HG02840 (cell line): Measurements from ENCODE around the gene CFAP410.
"Not testable (repeated sequence)": the region's sequence is repeated elsewhere in the genome, so short reads cannot be mapped to it uniquely, and the experiment has no call there.

Source experiments
- ATAC-seq: cut with Tn5 transposase; IDR thresholded peaks from one replicate; pipeline ENCODE4 v1.9.1; 2021; ENCODE audit warnings: mild to moderate bottlenecking, moderate library complexity, moderate number of reproducible peaks; ENCODE audit not compliant: unreplicated experiment, low FRiP score

CFAP410 gene

DNA sequence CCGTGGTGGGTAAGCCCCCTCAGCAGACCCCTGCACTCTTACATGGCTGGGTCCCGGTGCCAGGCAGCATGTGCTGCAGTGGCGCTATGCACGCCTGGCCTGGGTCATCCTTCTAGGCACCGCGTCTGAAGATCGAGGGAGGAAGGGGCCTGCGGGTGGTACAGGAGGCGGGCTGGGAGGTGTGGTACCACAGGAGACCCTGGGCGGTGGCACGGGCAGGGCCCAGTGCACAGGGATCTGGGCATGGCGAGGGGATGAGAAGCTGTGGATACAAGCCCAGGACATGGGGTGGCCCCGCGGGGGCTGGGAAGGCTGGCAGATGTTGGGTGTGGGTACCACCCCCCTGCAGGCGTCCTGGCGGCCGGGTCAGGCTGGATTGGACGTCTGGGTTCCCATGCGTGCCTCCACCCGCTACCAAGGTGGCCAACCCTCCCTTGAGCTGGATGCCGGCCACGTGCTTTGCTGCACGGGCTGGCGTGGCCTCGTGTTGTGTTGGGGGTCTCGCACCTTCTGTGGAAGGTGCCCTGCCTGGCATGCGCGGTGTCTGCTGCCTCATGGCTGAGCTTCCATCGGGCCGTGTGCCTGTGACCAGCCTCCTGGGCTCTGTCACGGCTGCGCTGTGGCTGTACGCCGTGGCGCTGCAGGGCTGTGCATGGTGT is 19.7 kb downstream of the CFAP410 start:
- no peak for ATAC-seq

GRCh38 chr21:44318489-44319285 is 20.5 kb downstream of the CFAP410 start:
- ATAC-seq: no peak

GRCh38 chr21:44317871-44318270 is 21.3 kb downstream of the CFAP410 start:
- no peak for ATAC-seq

- ATAC-seq: no peak
Measured at GRCh38 chr21:44317241-44317782, 21.9 kb downstream of the CFAP410 start.

GRCh38 chr21:44316277-44316900 is 22.8 kb downstream of the CFAP410 start:
- no peak for ATAC-seq

DNA sequence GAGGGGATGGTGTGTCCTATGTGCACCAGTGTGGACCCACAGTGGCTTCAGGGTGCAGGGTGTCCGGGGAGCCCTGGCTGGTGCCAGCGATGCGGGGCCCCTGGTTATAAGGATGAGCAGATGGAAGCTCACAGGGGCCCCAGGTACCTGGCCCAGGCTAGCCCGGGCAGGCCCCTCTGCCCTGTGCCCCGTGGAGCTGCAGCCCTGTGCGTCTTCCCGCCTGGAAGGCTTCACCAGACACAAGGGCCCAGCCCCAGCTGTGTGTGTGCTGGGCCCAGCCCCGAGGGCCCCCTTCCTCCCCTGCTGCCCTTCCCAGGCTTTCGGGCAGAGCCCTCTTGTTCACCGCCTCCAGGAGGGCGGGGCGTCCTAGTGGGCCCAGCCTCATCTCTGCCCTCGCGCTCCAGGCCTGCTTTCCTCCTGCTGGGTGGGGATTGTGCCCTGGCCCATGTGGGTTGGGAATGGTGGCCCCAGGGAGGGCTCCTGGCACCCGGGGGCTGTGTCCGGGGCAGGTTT is 23.4 kb downstream of the CFAP410 start:
- ATAC-seq: no peak

- no peak for ATAC-seq
Measured at GRCh38 chr21:44314561-44314960, 24.6 kb downstream of the CFAP410 start.

GRCh38 chr21:44314128-44314527 is 25.1 kb downstream of the CFAP410 start:
- ATAC-seq: no peak

DNA sequence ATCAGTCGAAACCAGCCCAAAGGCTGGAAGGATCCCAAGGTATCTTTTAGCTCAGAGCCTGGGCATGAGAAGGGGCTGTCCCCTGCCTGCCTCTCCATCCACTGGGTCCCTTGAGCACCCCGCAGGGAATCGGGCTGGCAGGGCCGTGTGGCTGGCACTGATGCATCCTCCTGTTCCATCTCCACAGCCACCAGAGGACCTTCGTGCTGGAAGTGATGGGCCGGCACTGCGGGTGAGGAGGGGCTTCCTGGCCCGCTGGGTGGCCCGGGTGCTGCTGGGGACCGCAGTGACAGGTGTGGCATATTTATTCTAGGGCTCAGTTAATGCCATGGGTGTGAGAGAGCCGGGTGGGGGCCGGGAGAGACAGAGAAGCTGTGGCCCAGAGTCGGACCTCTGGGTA is 25.7 kb downstream of the CFAP410 start:
- no peak for ATAC-seq

DNA sequence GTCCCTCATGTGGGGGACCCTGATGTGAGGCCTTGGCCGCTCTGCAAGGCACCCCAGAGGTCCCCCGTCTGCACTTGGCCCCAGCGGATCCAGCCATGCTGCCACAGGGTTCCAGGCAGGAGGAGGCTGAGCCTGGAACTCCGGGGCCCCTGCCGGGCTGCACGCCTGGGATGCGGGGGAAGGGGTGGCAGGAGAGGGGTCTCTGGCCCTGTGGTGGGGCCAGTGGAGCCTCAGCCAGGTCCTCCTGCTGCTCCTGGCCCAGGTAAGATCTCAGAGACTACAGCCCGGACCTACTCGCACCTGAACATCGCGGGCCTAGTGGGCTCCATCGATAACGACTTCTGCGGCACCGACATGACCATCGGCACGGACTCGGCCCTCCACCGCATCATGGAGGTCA is 26.5 kb downstream of the CFAP410 start:
- no peak for ATAC-seq

DNA sequence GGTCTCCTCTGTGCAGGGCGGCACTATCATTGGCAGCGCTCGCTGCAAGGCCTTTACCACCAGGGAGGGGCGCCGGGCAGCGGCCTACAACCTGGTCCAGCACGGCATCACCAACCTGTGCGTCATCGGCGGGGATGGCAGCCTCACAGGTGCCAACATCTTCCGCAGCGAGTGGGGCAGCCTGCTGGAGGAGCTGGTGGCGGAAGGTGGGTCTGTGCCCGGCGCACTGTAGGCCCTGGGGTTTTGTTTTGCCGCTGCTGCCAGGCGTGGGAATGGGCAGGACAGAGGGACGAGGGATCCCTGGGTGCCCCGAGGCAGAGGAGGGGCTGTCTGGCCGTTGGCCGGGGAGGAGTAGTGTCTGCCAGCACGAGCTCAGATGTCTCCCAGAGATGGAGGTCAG is 27.1 kb downstream of the CFAP410 start:
- ATAC-seq: no peak

DNA sequence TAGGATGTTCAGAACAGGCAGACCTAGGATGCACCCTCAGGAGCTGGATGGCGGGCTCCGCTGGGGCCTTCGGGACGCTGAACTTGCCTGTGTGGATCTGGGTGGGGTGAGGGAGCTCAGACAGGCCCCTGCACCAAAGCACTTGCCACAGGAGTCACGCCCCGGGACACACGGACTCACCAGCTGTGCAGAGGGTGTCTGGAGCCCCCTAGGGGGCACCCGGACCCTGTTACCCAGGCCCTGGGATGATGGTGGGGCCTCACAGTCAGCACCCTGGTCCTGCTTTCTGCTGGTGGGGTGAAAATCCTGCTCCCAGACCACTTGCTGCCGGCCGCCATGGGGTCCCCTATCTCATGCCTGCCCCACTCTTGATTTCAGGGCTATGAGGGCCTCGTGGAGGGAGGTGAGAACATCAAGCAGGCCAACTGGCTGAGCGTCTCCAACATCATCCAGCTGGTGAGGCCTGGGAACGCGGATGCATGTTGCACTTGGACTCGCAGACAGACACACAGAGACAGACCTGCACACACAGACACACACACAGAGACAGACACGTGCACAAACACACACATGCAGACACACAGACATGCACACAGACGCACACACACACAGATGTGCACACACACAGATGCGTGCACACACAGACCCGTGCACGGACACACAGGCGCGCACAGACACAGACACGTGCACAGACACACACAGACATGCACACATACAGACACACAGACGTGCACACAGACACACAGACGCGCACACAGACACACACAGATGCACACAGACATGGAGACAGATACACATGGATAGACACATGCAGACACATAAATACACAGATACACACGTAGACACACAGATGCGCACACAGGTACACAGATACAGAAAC is 28.3 kb downstream of the CFAP410 start:
- no peak for ATAC-seq

DNA sequence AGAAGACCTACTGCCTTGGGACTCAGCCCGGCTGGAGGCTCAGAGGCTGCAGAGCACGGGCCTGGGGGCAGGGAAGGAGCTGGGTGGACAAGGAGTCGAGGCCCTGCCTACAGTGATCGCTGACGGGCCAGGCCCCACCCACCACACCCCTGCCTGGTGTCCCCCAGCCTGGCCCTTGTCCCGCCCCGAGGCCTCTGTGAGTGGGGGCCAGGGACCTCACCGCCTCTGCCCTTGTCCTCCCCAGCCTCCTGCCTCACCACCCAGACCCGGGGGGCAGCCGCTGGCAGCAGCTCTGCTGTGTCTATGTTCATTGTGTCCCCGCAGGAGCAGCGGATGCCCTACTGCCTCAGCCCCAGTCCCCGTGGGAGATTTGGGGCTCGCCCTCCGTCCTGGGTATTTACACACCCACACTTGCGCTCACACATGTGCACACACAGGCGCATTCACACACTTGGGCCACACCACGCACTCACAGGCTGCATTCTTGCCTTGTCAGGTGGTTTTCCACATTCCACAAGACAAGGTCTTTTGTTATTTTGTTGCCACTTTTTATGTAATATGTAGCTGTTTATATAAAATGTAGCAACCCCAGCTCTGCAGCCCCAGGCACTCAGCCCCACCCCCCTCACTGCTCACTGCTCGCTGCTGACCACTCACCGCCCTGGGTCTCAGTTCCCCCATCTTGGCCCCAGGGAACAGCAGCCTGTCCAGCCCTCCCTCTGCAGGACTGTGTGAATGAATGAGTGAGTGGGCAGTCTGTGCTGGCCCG is 32.1 kb downstream of the CFAP410 start:
- ATAC-seq: no peak

DNA sequence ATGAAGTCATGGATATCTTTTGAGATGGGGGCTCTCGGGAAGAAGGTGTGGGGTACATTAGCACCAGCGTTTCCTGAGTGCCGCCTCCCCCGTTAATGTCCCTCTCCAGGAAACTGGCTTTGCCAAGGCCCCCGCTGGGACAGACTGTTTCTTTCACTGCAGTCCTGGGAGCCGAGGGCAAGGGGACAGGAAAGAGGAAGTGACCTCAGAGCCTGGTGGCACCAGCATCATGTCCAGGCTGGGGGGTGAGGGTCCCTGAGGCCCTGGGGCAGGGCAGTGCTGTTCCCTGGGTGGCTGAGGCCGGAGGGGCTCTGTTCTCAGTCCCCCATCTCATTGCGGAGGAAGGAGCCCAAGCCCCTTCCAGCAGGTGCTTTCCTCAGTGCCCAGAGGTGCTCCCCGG is 33.5 kb downstream of the CFAP410 start:
- ATAC-seq: no peak

DNA sequence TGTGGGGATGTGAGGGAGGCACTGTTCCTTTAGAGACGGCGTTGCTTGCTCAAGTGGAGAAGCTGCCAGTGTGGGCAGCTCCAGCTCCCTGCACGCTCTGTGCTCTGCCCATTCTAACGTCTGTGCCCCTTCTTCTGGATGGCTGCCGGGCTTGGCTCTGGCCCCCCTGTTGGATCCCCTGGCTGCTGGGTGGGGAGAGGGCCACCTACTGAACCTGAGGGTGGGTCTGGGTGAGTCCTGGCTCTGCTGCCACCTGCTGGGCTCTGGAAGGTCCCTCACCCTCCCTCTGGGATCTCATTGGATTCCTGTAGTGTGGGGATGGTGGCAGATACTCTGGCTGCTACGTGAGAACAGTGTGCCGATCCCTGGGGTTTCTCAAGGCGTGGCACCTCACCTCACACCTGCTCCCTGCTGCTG is 34.3 kb downstream of the CFAP410 start:
- ATAC-seq: no peak

DNA sequence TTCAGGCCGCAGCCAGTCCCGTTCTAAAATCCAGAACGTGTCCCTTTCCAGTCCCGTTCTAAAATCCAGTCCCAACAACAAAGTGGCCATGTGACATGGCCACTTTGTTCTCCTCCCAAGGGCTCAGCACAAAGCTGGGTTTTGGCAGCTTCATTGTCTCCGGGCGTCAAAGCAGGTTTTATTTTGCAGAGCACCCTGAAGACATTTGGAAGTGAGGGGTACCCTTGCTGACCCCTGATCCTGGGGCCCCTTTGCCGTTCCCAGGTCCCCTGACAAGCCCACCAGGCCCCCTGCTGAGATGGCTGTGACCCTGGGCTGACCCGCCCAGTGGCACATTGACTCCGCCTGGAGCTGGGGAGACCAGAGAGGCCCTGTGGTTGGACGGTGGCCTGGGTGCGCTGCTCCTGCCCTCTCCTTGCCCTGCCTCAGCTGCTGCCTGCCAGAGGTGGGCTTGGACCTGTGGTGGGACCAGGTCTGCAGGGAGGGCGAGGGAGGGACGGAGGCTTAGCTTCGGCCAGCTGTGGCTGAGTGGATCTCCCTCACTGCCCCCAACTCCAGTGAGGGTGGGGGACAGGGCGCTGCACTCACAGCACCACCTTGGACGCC is 35.1 kb downstream of the CFAP410 start:
- ATAC-seq: no peak

- no peak for ATAC-seq
Measured at GRCh38 chr21:44303490-44303981, 35.7 kb downstream of the CFAP410 start.

DNA sequence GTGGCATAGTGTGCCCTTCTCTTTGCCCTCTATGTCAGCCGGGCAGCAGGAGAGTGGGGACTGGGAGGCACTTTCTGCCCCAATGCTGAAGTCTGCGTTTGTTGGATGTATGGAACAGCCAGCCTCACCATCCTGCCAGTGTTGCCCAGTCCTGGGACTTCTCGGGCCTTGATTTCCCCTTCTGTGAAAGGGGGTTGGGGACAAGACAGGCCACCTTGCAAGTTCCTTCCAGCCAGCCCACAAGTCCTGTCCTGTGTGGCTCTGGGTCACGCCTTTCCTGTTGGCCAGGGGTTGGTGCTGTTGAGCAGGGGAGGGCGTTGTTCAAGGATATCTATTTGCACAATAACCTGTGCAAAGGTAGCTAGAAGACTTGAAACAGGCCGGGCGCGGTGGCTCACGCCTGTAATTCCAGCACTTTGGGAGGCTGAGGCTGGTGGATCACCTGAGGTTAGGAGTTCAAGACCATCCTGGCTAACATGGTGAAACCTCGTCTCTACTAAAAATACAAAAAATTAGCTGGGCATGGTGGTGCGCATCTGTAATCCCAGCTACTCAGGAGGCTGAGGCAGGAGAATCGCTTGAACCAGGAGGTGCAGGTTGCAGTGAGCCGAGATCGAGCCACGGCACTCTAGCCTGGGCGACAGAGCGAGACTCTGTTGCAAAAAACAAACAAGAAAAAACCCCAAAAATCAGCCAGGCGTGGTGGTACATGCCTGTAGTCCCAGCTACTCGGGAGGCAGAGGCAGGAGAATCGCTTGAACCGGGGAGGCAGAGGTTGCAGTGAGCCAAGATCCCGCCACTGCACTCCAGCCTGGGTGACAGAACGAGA is 36.4 kb downstream of the CFAP410 start:
- not testable (repeated sequence) for ATAC-seq
